A673 (cell line): Measurements from ENCODE around the gene SOD3.

Source experiments
- CTCF ChIP-seq: fragments of 300-800, 200-600 bp; sonication (generic); conservative IDR thresholded peaks from 2 replicates; pipeline ENCODE4 v1.5.1; 2017; ENCODE audit warnings: low read depth, mild to moderate bottlenecking, antibody characterized with exemption, low read length, moderate library complexity, mixed read lengths
- EZH2 ChIP-seq: fragments of 200-600 bp; sonication (generic); IDR thresholded peaks from 2 replicates; pipeline ENCODE4 v1.6.1; 2017; ENCODE audit warnings: borderline replicate concordance, low read depth, mild to moderate bottlenecking, mixed read lengths, antibody characterized with exemption, low read length; ENCODE audit not compliant: poor library complexity, severe bottlenecking

GRCh38 chr4:24843096-24843495 is 47.7 kb downstream of the SOD3 start:
- TF ChIP-seq CTCF (no peak), EZH2 (no peak)
